ENCODE results near the gene TPPP3.

TPPP3 gene

GRCh38 chr16:67394155-67395104 lies 1.1 kb upstream of the TPPP3 start:
- peaks cover 20% of the 10 kb centered on the region for H3K27me3 ChIP-seq (ENCODE audit: insufficient read depth, poor library complexity, severe bottlenecking)
- peak in 1 of 2 experiments; percentile 86 for DNase-seq (ENCODE audit: low read depth in 1 of 2, low spot score in 1 of 2)
- H3K4me3 ChIP-seq (replicated peaks; ENCODE audit: insufficient read depth, low read length) = no peak overlapping the region
- no peak for TF ChIP-seq REST (IDR thresholded peaks at IDR 0.05; ENCODE audit: insufficient replicate concordance, low read depth)
- TF ChIP-seq CTCF (IDR thresholded peaks at IDR 0.05; ENCODE audit: insufficient read depth, low read length) = no peak
- peak; percentile 97 for TF ChIP-seq SPI1 (IDR thresholded peaks at IDR 0.05; ENCODE audit: borderline replicate concordance, low read depth)
- no peak for TF ChIP-seq POLR2AphosphoS5 (IDR thresholded peaks at IDR 0.05; ENCODE audit: low read depth)
- TF ChIP-seq GABPA (IDR thresholded peaks at IDR 0.05; ENCODE audit: low read depth) = no peak
- no peak overlapping the region for H3K27ac ChIP-seq (replicated peaks)

GRCh38 chr16:67393788-67394154 lies 473 bp upstream of the TPPP3 start:
- H3K4me3 ChIP-seq (replicated peaks; ENCODE audit: insufficient read depth, low read length) = no peak overlapping the region
- DNase-seq (ENCODE audit: low read depth in 1 of 2, low spot score in 1 of 2) = no peak
- no peak for TF ChIP-seq SPI1 (IDR thresholded peaks at IDR 0.05; ENCODE audit: borderline replicate concordance, low read depth)
- TF ChIP-seq GABPA (IDR thresholded peaks at IDR 0.05; ENCODE audit: low read depth) = no peak
- TF ChIP-seq POLR2AphosphoS5 (IDR thresholded peaks at IDR 0.05; ENCODE audit: low read depth) = no peak
- no peak for TF ChIP-seq CTCF (IDR thresholded peaks at IDR 0.05; ENCODE audit: insufficient read depth, low read length)
- no peak overlapping the region for H3K27ac ChIP-seq (replicated peaks)
- H3K27me3 ChIP-seq (ENCODE audit: insufficient read depth, poor library complexity, severe bottlenecking) = peaks cover 20% of the 10 kb centered on the region

GRCh38 chr16:67392301-67393059 lies 818 bp downstream of the TPPP3 start:
- Histone ChIP-seq H3K27me3 (ENCODE audit: insufficient read depth, poor library complexity, severe bottlenecking) (peaks cover 20% of the 10 kb centered on the region), H3K4me3 (replicated peaks; ENCODE audit: insufficient read depth, low read length) (no peak overlapping the region), H3K27ac (replicated peaks) (no peak overlapping the region)
- no peak for DNase-seq (ENCODE audit: low read depth in 1 of 2, low spot score in 1 of 2)
- TF ChIP-seq GABPA (IDR thresholded peaks at IDR 0.05; ENCODE audit: low read depth) (no peak), SPI1 (IDR thresholded peaks at IDR 0.05; ENCODE audit: borderline replicate concordance, low read depth) (no peak), CTCF (IDR thresholded peaks at IDR 0.05; ENCODE audit: insufficient read depth, low read length) (no peak), REST (IDR thresholded peaks at IDR 0.05; ENCODE audit: insufficient replicate concordance, low read depth) (no peak), POLR2AphosphoS5 (IDR thresholded peaks at IDR 0.05; ENCODE audit: low read depth) (no peak)

Measured in HL-60 (cell line).